HepG2 (cell line): ENCODE measurements around the gene PPCS.

ENCODE experiments used
- ETV6 ChIP-seq: sonication (generic); formaldehyde crosslinking; conservative IDR thresholded peaks from 2 replicates; pipeline ENCODE4 v1.4.0; 2020; ENCODE audit warnings: missing genetic modification reagents
- HMGXB4 ChIP-seq, 2 experiments: sonication (generic) in 1 of 2; formaldehyde crosslinking in 1 of 2; IDR thresholded peaks; 2 replicates each; pipeline versions ENCODE4 v1.4.0 to v1.6.1; 2018 to 2020; ENCODE audit warnings: missing genetic modification reagents in 2 of 2, borderline replicate concordance in 1 of 2, low read depth in 1 of 2, mild to moderate bottlenecking in 1 of 2, missing biosample characterization in 1 of 2
- NFIC ChIP-seq: IDR thresholded peaks from 2 replicates; pipeline ENCODE4 v1.6.1; 2012; ENCODE audit warnings: mild to moderate bottlenecking, low read length, inconsistent platforms
- RXRA ChIP-seq: sonication (generic); formaldehyde crosslinking; IDR thresholded peaks from 2 replicates; pipeline ENCODE4 v1.5.1; 2020; ENCODE audit warnings: missing genetic modification reagents
- TAF1 ChIP-seq: sonication (generic); formaldehyde crosslinking; IDR thresholded peaks from 2 replicates; pipeline ENCODE4 v1.4.0; 2020; ENCODE audit warnings: missing genetic modification reagents
- TARDBP ChIP-seq: sonication (generic); formaldehyde crosslinking; IDR thresholded peaks from 2 replicates; pipeline ENCODE4 v1.8.0; 2022; ENCODE audit warnings: mild to moderate bottlenecking, missing genetic modification reagents
- ZNF256 ChIP-seq: sonication (generic); formaldehyde crosslinking; conservative IDR thresholded peaks from 2 replicates; pipeline ENCODE4 v1.4.0; 2020; ENCODE audit warnings: missing genetic modification reagents
- ZNF547 ChIP-seq: sonication (generic); formaldehyde crosslinking; IDR thresholded peaks from 2 replicates; pipeline ENCODE4 v1.5.1; 2020; ENCODE audit warnings: mild to moderate bottlenecking, missing genetic modification reagents
- TF ChIP-seq, protein P1 (sequence below): sonication (generic); formaldehyde crosslinking; IDR thresholded peaks from 2 replicates; pipeline ENCODE4 v1.5.0; 2020; ENCODE audit warnings: mild to moderate bottlenecking, missing genetic modification reagents, moderate library complexity

DNA sequence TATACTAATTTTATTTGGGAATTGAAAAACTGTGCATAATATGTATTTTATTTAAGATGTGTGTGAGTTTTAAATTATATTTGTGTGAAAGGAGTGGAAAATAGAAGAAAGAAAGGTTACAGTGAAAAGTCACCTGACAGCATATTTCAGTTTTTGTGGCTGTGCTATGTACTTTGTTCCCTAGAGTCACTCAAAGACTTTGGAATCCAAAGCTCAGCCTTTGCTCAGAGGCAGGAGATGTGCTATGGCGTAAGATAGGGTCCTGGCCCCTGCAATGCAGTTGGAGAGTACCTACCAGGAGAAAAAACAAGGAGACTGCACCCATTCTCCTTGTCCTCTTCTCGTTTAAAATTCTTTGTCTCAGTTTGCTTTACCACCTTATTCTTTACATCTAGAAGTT is 9.7 kb downstream of the PPCS start:
- TF ChIP-seq, protein P1, sequence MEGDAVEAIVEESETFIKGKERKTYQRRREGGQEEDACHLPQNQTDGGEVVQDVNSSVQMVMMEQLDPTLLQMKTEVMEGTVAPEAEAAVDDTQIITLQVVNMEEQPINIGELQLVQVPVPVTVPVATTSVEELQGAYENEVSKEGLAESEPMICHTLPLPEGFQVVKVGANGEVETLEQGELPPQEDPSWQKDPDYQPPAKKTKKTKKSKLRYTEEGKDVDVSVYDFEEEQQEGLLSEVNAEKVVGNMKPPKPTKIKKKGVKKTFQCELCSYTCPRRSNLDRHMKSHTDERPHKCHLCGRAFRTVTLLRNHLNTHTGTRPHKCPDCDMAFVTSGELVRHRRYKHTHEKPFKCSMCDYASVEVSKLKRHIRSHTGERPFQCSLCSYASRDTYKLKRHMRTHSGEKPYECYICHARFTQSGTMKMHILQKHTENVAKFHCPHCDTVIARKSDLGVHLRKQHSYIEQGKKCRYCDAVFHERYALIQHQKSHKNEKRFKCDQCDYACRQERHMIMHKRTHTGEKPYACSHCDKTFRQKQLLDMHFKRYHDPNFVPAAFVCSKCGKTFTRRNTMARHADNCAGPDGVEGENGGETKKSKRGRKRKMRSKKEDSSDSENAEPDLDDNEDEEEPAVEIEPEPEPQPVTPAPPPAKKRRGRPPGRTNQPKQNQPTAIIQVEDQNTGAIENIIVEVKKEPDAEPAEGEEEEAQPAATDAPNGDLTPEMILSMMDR (CRISPR knock-in tag), result no peak
- TF ChIP-seq RXRA (CRISPR knock-in tag) (no peak), TAF1 (CRISPR knock-in tag) (no peak), NFIC (no peak), ETV6 (CRISPR knock-in tag) (no peak), ZNF547 (CRISPR knock-in tag) (no peak), HMGXB4 (CRISPR knock-in tag; IDR thresholded peaks at IDR 0.05; ENCODE audit: borderline replicate concordance in 1 of 2, low read depth in 1 of 2) (no peak), ZNF256 (no peak), TARDBP (CRISPR knock-in tag) (no peak)
